COLO668 (cell line): ENCODE results near the gene DYNLL2.
"Not testable (repeated sequence)": the region's sequence is repeated elsewhere in the genome, so short reads cannot be mapped to it uniquely, and the experiment has no call there.

Source experiments
- DNase-seq: peaks from one replicate; lab custom pipeline; 2025; ENCODE audit not compliant: unreplicated experiment; lab: John Stamatoyannopoulos, UW

Gene DYNLL2

GRCh38 chr17:58101898-58102297 lies 18.7 kb downstream of the DYNLL2 start:
- not testable (repeated sequence) for DNase-seq

- DNase-seq = no peak
Observed at GRCh38 chr17:58105093-58105492, 21.9 kb downstream of the DYNLL2 start.

- DNase-seq = no peak
Observed at GRCh38 chr17:58107306-58107705, 24.1 kb downstream of the DYNLL2 start.

- no peak for DNase-seq
Observed at GRCh38 chr17:58109197-58109596, 26.0 kb downstream of the DYNLL2 start.

GRCh38 chr17:58110012-58110411 lies 26.8 kb downstream of the DYNLL2 start:
- no peak for DNase-seq

GRCh38 chr17:58111676-58112075 lies 28.5 kb downstream of the DYNLL2 start:
- no peak for DNase-seq

- peak; percentile 68 for DNase-seq
Observed at GRCh38 chr17:58112970-58113631, 29.9 kb downstream of the DYNLL2 start.

- DNase-seq = no peak
Observed at GRCh38 chr17:58113947-58114346, 30.7 kb downstream of the DYNLL2 start.

- no peak for DNase-seq
Observed at GRCh38 chr17:58117382-58117781, 34.2 kb downstream of the DYNLL2 start.

GRCh38 chr17:58119491-58119890 lies 36.3 kb downstream of the DYNLL2 start:
- DNase-seq = no peak

- DNase-seq = no peak
Observed at GRCh38 chr17:58120195-58120822, 37.1 kb downstream of the DYNLL2 start.

- no peak for DNase-seq
Observed at GRCh38 chr17:58121925-58122324, 38.7 kb downstream of the DYNLL2 start.

- no peak for DNase-seq
Observed at GRCh38 chr17:58127846-58128245, 44.6 kb downstream of the DYNLL2 start.

GRCh38 chr17:58132697-58133096 lies 49.5 kb downstream of the DYNLL2 start:
- not testable (repeated sequence) for DNase-seq

- DNase-seq = peak; percentile 20
Observed at GRCh38 chr17:58136669-58137279, 53.6 kb downstream of the DYNLL2 start.

- no peak for DNase-seq
Observed at GRCh38 chr17:58141505-58141904, 58.3 kb downstream of the DYNLL2 start.

- DNase-seq = not testable (repeated sequence)
Observed at GRCh38 chr17:58143335-58143734, 60.1 kb downstream of the DYNLL2 start.

GRCh38 chr17:58144801-58145200 lies 61.6 kb downstream of the DYNLL2 start:
- no peak for DNase-seq
